SIG-M5 treated with dmso at 0.1 percent for 504 hours (cell line): ENCODE data around the gene GLS.

Experiments
- DNase-seq: peaks from one replicate; lab custom pipeline; 2025; ENCODE audit not compliant: unreplicated experiment; lab: John Stamatoyannopoulos, UW

GLS gene

DNA sequence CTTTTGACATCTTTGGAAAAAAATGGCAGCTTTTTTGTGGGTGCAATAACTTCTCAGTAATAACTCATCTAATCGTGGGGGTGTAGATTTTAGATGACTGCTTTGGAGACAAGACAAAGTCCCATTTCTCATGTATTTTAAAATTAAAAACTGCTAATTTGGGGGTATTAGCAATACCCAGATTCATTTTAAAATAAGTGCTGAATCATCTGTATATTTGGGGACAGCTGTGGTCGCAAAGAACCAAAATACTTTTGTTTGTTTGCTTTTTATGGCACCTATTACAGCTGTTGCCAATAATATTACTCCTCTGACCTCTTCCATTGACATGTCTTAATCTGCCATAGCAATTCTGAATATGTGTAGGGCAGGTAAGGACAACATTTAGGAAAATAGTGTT, 87.9 kb downstream of the GLS start:
- DNase-seq, result no peak

DNA sequence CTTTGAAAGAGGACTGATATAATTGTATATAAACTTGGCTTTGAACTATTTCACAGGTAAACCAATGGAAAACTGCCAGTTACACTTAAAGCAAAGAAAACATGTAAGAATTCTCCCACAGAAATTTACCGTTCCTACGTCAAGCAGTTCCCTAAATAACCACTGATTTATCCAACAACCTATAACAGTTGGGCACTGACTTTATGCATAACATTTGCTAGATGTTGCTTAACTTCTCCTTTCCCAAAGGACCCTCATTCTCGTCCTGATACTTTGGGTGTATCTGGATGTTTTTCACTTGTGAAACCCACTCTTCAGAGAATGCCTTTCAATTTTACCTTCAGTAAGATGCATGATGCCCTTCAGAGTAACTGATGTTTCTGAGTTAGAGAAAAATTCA, 89.5 kb downstream of the GLS start:
- DNase-seq, result no peak

DNA sequence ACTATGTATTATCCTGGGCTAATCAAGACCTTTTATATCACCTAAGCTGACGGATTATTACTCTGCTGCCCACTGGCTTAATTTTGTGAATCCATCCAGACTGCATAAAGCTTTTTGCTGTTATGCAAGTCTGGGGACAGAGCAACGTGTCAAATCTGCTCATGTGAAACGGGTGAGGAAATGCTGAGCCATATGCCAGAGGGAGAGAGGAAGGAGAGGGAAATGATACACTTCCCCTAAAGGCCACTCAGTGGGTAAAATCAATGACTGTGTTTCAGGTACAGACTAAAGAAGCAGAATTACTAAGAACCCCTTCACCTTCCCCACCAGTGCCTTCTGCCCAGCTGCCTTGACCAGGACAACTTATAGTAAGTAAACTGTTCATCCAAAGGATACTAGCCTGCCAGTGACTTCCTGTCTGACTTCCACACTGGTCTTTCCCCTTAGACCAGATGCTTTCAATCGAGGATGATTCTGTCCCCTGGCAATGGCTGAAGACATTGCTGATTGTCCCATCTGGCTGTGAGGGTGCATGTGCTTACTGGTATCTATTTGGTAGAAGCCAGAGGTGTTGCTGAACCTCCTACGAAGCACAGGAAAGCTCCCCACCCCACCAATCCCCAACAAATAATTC, 90.4 kb downstream of the GLS start:
- DNase-seq, result peak; percentile 55

DNA sequence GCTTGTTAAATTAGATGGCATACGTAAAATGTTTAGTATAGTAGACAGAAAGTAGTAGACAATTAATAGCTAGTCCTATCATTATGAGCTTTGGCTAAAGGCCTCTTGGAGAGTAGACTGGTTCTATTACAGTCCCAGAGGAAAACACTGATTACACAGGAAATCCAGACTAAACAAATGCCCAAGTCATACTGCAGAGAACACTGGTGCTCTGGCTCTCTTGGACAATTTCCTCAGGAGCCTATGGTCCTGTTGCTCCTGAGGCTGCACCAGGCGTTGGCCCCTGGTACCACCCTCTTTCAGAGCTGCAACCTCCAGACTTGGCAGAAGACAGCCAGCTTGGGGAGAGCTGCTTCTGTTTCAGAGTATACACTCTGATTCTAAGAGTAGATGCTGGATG, 91.6 kb downstream of the GLS start:
- DNase-seq, result no peak

DNA sequence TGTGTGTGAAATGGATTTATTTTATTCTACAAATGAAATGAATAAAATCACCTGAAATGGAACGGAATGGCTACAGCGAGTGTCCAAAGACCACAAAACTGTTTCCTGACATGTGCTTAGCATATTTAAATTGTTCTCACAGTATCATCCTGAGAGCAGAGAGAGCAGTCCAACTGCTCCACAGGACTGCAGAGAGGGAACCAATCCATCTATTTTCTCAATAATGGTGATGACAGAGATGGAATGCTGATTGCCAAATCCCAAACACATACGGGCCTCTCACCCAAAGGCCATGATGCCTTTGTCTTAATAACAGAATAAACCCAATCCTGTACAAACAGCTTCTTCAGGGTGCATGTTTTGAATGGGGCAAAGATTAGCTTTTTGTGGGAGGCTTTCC, 92.2 kb downstream of the GLS start:
- no peak for DNase-seq

DNA sequence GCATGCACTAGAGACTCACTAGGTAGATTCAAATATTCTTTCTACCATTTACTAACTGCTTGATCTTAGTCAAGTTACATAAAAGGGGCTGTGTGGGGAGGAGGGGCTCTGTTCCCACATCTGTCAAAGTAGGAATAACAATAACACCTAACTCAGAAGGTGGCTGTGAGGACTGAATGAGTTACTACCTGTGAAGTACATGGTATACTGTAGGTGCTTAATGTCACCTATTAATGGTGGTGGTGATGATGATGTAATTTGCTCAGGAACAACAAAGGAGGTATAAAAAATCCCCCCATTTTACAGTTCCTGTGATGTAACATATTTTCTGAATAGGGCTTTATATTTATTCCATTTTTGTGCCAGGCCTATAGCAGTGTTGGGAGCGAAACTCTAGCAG, 92.6 kb downstream of the GLS start:
- no peak for DNase-seq

DNA sequence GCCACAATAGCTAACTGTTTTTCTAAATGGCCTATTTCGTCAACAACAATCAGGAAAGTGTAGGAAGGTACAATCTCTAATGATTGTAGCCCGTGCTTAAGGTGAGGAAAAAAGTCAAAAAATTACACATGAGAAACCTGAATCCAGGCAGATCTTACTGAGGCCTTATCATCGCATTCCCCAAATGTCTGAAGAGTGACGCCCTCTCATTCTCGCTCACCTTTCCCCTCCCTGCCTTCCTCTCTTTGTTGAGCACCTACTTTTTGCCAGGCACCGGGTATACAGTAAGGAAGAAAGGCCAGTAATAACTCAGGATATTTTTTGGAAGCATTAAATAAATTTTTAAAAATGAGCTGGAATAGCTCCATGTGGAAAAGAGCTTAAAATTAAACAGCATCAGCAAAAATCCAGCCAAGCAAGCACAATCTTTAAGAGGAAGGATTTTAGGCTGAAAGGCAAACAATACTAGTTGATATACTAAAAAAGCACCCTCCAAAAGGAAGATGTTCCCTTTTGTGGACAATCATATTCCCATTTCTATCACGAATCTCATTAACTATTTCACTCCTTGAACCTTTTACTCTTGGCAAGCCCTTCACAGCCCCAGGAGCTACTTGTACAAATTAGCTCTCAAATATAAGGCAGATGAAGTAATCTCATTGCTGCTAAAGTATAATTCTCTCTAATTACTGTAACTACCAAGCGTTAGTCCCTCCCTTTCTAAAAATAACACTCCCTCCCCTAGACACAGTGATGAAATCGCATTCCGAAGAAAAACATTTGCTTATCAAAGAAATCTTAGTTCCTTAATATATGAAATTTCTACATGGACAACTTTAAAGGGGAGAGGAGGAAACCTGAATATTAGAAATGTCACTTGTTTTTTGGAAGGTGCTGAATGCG, 93.4 kb downstream of the GLS start:
- DNase-seq, result no peak

DNA sequence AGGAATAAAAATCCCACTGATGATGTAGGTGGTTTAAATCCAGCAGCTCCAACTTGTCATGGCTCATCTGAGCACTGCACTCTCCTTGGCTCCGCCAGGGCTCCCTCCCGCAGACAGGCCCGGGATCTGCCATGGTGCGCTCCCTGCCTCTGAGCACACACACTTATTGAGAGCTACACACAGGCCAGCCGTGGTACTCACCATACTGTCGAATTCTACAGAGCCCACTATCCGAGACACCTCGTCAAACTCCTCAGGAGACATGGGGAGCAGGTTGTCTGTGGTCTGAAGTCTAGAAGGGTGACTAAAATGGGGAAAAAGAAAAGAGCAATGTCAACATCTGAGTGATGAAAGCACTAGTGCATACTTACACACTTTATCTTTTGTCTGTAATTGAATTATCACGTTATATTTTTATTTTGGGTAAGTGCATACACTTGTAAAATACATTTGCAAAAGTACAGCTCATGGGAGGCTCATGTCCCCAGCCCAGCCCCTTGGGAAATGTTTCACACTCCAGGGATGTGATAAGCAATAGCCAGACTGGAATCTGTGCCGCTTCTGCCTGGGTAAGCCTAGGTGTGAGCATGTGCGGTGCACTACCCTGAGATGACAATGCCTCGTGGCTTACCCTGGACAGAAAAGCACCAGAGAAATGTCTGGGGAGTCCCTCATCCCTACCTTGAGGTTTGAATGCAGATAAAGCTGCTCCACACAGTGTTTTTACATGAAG, 94.2 kb downstream of the GLS start:
- no peak for DNase-seq

DNA sequence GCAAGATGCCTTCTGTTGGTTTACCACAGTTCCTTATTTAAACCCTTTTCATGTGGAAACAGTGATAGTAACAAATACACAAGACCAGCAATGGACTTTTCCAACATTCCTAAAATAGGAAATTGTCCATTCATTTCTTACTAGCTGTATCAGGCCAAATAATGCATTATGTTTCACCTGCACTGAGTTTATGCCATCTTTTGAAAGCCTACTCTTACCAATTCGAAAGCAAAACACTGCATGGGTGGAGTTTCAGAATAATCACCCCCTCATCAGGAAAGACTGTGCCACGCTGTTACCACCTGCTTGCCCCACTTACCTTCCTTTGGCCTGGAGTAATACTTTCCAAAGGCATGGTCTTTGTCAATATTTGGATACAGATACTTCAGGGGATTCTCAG, 95.9 kb downstream of the GLS start:
- no peak for DNase-seq

DNA sequence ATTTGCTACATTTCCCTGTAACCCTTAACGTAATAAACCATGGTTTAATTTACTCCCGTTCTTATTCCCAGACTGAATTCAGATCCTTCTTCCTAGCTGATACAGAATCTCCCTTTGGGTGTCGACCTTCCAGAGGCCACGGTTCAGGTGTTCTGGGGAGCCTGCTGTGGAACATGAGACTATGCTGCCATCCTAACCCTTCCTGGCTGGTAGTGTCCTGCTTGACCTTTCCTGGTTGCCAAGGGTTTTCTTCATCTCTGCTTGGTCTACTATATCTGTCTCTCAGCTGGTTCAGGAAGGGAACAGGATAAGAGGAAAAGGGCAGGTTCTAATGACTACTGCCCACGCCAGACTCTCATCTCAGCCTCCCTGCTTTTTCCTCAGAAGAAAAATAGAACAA, 96.9 kb downstream of the GLS start:
- no peak for DNase-seq

DNA sequence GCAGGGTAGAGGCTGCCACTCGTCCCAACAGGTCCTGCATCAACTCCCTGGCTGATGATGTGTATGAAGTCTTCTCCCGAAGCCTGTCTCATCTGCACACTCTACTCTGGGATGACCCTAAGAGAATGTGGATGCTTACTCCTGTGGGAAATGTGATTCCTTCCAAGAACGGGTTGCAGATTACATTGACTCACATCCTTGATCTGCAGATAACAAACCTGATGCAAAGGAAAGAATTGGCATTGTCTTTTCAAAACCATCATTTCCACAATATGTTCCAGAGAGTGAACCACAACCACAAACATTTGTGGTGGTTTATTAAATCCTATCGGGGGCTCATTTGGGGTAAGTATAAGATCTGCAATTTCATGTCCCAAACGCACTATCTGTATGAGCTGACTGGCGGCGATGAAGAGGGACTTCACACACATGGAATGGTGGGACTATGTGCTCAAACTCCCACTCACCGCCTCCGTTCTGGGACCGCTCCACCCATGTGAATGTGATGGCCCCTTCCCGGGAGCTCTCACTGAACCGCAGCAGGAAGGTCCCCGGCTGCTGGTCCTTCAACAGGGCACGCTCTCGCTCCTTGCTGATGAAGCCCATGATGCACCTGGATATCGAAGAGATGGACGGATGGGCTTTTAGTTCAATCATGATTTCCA, 97.9 kb downstream of the GLS start:
- no peak for DNase-seq

DNA sequence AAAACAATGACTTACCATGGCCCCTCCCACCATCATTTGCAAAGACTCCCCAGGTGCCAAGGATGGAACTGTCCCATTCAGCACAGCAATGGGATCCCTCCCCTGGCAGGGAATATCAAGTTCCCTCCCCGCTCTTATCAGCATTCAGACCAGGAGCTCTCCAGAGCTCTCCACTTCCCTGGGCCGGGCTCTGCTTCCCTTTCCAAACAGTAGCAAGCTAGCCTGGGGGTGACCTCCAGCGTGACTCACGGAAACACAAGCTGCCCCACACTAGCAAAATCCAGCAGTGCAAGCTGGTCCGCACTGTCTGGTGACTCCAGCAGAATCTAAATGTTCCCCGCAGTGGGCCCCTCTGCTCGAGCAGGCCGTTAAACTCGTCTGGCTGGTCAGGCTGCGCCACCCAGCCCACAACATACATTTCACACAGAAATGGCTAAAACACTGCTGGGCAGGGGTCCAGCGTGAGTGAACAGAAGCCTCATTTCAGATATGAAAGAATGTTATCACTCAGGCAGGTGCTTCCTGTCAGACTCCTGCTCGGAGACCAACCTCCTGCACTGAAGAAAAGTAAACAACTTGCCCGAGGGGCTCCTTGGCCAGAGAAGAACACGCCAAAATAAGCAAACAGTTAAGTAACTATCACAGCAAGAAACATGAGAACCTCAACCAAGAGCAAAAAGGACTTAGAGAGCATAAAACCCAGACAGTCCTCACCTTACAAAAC, 99.4 kb downstream of the GLS start:
- peak; percentile 11 for DNase-seq

DNA sequence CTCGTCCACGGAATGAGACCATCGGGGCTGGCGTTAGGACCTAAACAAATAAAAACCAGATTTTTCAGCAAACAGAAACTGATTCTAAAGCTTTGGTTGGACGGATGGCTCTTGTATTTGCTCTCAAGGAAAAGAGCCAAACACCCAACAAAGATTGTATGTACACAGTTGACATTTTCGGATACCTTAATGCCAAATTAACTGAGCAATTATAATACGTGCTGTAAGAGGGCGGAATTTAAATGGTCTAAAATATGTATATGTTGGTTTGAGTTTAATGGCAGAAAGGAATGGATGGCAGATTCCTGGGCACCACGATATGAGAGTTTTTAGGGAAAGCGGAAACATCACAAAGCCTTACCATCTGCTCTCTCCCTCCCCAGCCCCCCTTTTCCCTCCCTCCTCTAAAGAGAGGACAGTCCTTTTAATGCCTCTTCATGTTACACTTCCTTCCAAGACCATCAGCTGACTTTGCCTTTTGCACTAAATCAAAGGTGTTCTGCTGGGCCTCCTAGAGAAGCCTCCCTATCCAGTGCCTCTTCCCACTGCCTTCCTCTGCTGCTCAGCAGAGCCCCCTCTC, 100.1 kb downstream of the GLS start:
- DNase-seq, result no peak

DNA sequence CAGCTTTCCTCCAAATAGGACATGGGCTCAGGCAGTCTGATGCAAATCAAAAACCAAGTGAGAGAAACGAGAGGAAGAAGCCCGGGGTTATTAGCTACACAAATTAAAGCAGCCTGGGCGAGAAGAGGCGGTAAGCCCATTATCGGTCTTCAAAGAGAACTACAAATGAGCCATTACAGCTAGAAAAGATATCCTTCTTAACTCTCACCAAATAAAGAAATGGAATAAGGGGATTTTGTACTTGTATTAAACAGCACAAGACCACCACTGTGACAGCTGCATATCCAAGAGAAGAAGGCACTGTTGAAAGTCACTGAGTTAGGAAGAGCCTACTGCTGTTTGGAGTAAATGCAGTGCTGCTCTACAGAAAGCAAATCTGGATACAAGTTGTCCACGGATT, 100.7 kb downstream of the GLS start:
- DNase-seq, result no peak

DNA sequence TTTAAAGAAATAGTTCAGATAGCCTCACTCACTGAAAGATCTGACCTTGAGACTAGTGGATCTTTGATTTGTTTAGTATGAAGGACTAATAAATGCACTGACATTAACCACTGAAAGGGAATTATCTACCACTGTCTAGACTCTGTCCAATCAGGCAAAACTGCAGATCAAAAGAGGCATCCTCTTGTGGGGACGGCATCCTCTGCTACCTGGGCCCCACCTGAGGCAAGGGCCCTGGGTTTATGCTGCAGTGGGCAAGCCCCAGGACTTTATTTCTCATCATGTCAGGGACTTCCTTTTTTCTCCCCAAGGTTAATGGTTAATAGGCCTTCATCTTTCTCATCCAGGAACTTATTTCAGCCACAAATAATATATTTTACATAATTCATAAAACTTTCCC, 101.1 kb downstream of the GLS start:
- DNase-seq, result no peak

DNA sequence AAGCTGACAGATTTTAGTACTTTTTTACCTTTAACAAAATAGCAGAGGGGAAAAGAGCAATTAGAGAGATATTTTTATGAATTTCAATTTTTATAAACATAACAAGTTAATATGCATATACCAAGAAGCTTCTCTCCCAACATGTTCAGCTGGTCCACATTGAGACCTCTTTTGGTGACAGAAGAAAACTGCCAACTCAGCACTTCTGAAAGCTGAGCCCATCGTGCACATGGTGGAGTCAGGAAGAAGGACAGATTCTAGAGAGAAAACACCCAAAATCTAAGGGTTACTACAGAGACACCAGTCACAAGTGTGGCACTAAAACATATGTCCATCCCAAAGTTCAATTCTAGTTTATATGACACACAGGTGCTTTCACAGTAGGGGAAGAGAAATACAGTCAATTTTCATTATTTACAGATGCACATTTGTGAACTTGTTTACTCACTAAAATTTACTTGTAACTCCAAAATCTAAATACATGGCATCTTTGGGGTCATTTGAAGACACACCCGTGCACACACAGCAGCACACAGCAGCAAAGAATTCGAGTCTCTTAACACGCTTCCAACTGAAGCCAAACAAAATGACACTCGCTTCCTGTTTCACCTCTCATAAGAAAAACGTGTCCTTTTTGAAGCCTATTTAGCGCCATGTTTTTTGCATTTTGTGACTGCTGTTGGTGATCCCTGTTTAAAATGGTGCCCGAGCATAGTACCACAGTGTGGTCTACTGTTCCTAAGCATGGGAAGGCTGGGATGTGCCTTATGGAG, 101.8 kb downstream of the GLS start:
- no peak for DNase-seq

DNA sequence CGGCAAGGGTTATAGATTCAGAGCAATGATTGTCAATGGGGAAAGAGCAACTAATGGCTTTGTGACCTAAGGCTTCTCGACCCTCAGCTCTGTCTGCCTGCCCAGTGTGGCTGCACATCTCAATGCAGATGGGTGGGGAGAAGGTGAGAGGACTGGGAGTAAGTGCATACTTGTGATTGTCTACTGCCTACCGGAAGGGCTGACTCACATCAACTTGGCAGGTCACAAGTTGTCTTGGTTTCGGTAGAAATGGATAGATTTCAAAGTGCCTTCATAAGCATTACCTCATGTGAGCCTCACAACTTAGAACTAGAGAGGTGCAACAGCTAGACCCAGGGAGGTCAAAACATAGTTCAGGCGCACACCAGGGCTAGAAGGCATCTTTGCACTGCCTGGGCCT, 104.0 kb downstream of the GLS start:
- DNase-seq, result no peak

DNA sequence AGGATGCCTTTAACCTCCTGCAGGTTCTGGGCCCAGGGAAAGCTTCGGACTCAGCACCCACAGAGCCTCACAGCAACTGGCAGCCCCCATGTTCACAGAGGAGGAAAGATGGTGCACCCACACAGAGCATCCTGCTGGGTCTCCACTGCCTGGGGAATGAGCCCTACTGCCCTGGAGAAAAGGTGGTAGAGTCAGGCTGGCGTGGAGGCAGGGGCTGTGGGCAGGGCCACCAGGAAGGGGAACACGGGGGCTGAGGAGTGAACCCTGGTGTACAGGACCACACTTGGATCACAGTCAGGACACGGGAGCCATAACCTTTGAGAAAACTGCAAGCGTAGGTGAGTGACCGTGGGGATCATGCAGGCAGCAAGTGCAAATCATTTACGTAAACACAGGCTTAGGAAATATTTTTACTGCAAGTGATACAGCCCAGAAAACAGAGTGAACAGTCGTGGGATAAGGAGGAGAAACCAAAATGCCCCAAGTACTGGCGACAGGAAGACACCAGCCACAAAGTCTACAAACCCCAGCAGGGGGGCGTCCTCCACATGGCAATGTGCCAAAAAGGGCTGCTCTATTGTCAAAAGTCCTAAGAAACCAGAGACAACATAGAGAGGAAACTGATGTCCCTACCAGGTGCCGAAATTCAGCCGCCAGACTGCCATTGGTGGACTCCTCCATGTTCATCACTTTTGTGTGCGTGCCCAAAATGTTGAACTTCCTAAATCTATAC, 105.8 kb downstream of the GLS start:
- no peak for DNase-seq

DNA sequence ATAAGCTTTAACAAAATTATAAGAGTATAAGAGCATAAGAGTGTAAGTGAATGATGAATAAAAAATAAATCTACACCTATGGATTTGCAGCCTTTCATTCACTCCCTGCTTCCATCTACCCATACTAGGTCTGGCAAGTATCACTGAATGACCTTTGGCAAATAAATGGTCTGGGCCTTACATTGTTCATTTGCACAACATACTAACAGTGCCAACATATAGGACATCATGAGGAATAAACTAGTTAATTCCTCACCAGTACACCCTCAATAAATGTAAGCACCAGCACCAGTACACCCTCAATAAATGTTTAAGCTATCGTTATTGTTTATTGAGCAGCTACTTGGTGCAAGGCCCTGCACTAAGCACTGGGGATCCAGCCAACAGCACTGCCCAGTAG, 106.5 kb downstream of the GLS start:
- no peak for DNase-seq
